PFSK-1 (cell line): Measurements from ENCODE around the gene WSB1.

ENCODE experiments used
- POLR2AphosphoS5 ChIP-seq: IDR thresholded peaks from 2 replicates; pipeline ENCODE4 v1.6.1; 2012; ENCODE audit warnings: low read depth, mild to moderate bottlenecking, control low read depth, low read length, moderate library complexity
- SIN3A ChIP-seq: IDR thresholded peaks from 2 replicates; pipeline ENCODE4 v1.6.1; 2012; ENCODE audit warnings: mild to moderate bottlenecking, low read length, moderate library complexity, borderline replicate concordance; ENCODE audit not compliant: insufficient read depth
- TAF1 ChIP-seq: IDR thresholded peaks from 2 replicates; pipeline ENCODE4 v1.6.1; 2012; ENCODE audit warnings: low read length, control low read depth, borderline replicate concordance; ENCODE audit not compliant: insufficient read depth
- TF ChIP-seq, protein P1 (sequence below), 2 experiments: IDR thresholded peaks; 2 replicates each; pipeline versions ENCODE4 v1.6.1 to v1.8.0; 2011 to 2012; ENCODE audit warnings: low read depth in 2 of 2, low read length in 2 of 2, control low read depth in 1 of 2, inconsistent platforms in 1 of 2, mild to moderate bottlenecking in 1 of 2, moderate library complexity in 1 of 2; ENCODE audit not compliant: insufficient read depth in 1 of 2

- no peak for TF ChIP-seq POLR2AphosphoS5
- TF ChIP-seq, protein P1, sequence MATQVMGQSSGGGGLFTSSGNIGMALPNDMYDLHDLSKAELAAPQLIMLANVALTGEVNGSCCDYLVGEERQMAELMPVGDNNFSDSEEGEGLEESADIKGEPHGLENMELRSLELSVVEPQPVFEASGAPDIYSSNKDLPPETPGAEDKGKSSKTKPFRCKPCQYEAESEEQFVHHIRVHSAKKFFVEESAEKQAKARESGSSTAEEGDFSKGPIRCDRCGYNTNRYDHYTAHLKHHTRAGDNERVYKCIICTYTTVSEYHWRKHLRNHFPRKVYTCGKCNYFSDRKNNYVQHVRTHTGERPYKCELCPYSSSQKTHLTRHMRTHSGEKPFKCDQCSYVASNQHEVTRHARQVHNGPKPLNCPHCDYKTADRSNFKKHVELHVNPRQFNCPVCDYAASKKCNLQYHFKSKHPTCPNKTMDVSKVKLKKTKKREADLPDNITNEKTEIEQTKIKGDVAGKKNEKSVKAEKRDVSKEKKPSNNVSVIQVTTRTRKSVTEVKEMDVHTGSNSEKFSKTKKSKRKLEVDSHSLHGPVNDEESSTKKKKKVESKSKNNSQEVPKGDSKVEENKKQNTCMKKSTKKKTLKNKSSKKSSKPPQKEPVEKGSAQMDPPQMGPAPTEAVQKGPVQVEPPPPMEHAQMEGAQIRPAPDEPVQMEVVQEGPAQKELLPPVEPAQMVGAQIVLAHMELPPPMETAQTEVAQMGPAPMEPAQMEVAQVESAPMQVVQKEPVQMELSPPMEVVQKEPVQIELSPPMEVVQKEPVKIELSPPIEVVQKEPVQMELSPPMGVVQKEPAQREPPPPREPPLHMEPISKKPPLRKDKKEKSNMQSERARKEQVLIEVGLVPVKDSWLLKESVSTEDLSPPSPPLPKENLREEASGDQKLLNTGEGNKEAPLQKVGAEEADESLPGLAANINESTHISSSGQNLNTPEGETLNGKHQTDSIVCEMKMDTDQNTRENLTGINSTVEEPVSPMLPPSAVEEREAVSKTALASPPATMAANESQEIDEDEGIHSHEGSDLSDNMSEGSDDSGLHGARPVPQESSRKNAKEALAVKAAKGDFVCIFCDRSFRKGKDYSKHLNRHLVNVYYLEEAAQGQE (IDR thresholded peaks at IDR 0.05; ENCODE audit: insufficient read depth in 1 of 2, low read depth in 2 of 2, low read length in 2 of 2) = no peak
- no peak for TF ChIP-seq SIN3A
- TF ChIP-seq TAF1 = no peak
Observed at GRCh38 chr17:27341041-27341471, 47.1 kb downstream of the WSB1 start.
